IMR-90 (cell line): ENCODE measurements around the gene PPP1R9B. TPM values are rescaled to one million over a fixed set of nuclear protein-coding genes. Genes with fewer than 3 reads are reported as not detected.

Experiments used
- ATAC-seq: fragments of 200-7000 bp; cut with Tn5 transposase; 2 replicates; pipeline ENCODE4 v1.9.1; 2020; ENCODE audit warnings: low read depth, mild to moderate bottlenecking, moderate library complexity
- BruUV-seq: library from RNA; stranded (reverse); fragments of 400-500 nt; replicated peaks from 2 replicates; lab custom pipeline; 2021; lab: Mats Ljungman, UMichigan
- CTCF ChIA-PET: fragments of 300-600 bp; formaldehyde crosslinking; extraction: SDS; loops from one replicate; lab custom pipeline; 2021; ENCODE audit warnings: antibody characterized with exemption; lab: Yijun Ruan, JAX
- POLR2A ChIA-PET: fragments of 300-600 bp; sonication (Branson Sonifier 250); formaldehyde crosslinking; loops from one replicate; lab custom pipeline; 2022; ENCODE audit warnings: antibody characterized with exemption; ENCODE audit not compliant: unreplicated experiment; lab: Charles Lee
- DNase-seq: peaks from one replicate; pipeline ENCODE4 v3.0.0; 2013
- H2AFZ ChIP-seq: replicated peaks from 2 replicates; pipeline ENCODE3; 2013; ENCODE audit warnings: low read length, mild to moderate bottlenecking; ENCODE audit not compliant: poor library complexity
- H2AK5ac ChIP-seq: 2 replicates; pipeline ENCODE4 v1.6.1; 2013; ENCODE audit warnings: low read depth, low read length, inconsistent platforms
- H2AK9ac ChIP-seq: replicated peaks from 2 replicates; pipeline ENCODE3; 2013; ENCODE audit warnings: mild to moderate bottlenecking, low read depth, low read length, moderate library complexity; ENCODE audit not compliant: poor library complexity
- H2BK120ac ChIP-seq: 2 replicates; pipeline ENCODE4 v1.6.1; 2013; ENCODE audit warnings: low read depth, low read length, inconsistent platforms
- H2BK15ac ChIP-seq: 3 replicates; pipeline ENCODE4 v1.6.1; 2013; ENCODE audit warnings: low read depth, low read length, inconsistent platforms
- H2BK20ac ChIP-seq: 2 replicates; pipeline ENCODE4 v1.6.1; 2013; ENCODE audit warnings: low read depth, mild to moderate bottlenecking, inconsistent platforms, low read length, moderate library complexity
- H2BK5ac ChIP-seq: 2 replicates; pipeline ENCODE4 v1.6.1; 2013; ENCODE audit warnings: mild to moderate bottlenecking, low read depth, low read length, inconsistent platforms; ENCODE audit not compliant: poor library complexity, severe bottlenecking
- H3K14ac ChIP-seq: replicated peaks from 2 replicates; pipeline ENCODE4 v1.6.1; 2013; ENCODE audit warnings: low read depth, low read length, inconsistent platforms
- H3K18ac ChIP-seq: 2 replicates; pipeline ENCODE4 v1.6.1; 2013; ENCODE audit warnings: low read depth, low read length, control low read depth
- H3K23ac ChIP-seq: 2 replicates; pipeline ENCODE4 v1.6.1; 2013; ENCODE audit warnings: low read depth, low read length, inconsistent platforms
- H3K27ac ChIP-seq: 2 replicates; pipeline ENCODE4 v1.5.1; 2013; ENCODE audit warnings: mild to moderate bottlenecking, control low read depth, low read length; ENCODE audit not compliant: insufficient read depth
- H3K27me3 ChIP-seq: 2 replicates; pipeline ENCODE4 v1.6.1; 2013; ENCODE audit warnings: low read length; ENCODE audit not compliant: control insufficient read depth, insufficient read depth
- H3K36me3 ChIP-seq: 2 replicates; pipeline ENCODE4 v1.6.1; 2013; ENCODE audit warnings: low read length, mixed read lengths; ENCODE audit not compliant: control insufficient read depth, insufficient read depth
- H3K4ac ChIP-seq: 2 replicates; pipeline ENCODE4 v1.6.1; 2013; ENCODE audit warnings: low read depth, low read length, inconsistent platforms
- H3K4me1 ChIP-seq: 2 replicates; pipeline ENCODE4 v1.6.1; 2013; ENCODE audit warnings: low read length, mixed read lengths; ENCODE audit not compliant: control insufficient read depth, insufficient read depth
- H3K4me2 ChIP-seq: 2 replicates; pipeline ENCODE4 v1.6.1; 2013; ENCODE audit warnings: low read depth, mild to moderate bottlenecking, control low read depth, low read length, moderate library complexity
- H3K4me3 ChIP-seq: 2 replicates; pipeline ENCODE4 v1.5.1; 2013; ENCODE audit warnings: low read depth, mild to moderate bottlenecking, control low read depth, low read length, moderate library complexity; ENCODE audit not compliant: insufficient read depth
- H3K56ac ChIP-seq: 2 replicates; pipeline ENCODE4 v1.6.1; 2013; ENCODE audit warnings: low read length, inconsistent platforms; ENCODE audit not compliant: insufficient read depth; ENCODE audit errors: extremely low read depth
- H3K79me1 ChIP-seq, 2 experiments: 2 replicates each; pipeline ENCODE4 v1.6.1; 2013; ENCODE audit warnings: low read length in 2 of 2, inconsistent platforms in 1 of 2, low read depth in 1 of 2
- H3K9ac ChIP-seq: 2 replicates; pipeline ENCODE4 v1.6.1; 2013; ENCODE audit warnings: low read depth, low read length, control low read depth
- H3K9me1 ChIP-seq: 2 replicates; pipeline ENCODE4 v1.6.1; 2013; ENCODE audit warnings: low read length, inconsistent platforms; ENCODE audit not compliant: insufficient read depth
- H3K9me3 ChIP-seq: 2 replicates; pipeline ENCODE4 v1.6.1; 2013; ENCODE audit warnings: low read length; ENCODE audit not compliant: control insufficient read depth, insufficient read depth
- H4K20me1 ChIP-seq: 2 replicates; pipeline ENCODE4 v1.6.1; 2013; ENCODE audit warnings: low read length, inconsistent platforms; ENCODE audit not compliant: insufficient read depth
- H4K5ac ChIP-seq: 2 replicates; pipeline ENCODE4 v1.6.1; 2013; ENCODE audit warnings: mild to moderate bottlenecking, low read depth, low read length, control low read depth
- H4K8ac ChIP-seq, 2 experiments: 2 replicates each; pipeline ENCODE4 v1.6.1; 2013; ENCODE audit warnings: low read depth in 2 of 2, low read length in 2 of 2, control low read depth in 1 of 2, inconsistent platforms in 1 of 2
- H4K91ac ChIP-seq: 2 replicates; pipeline ENCODE4 v1.6.1; 2013; ENCODE audit warnings: low read depth, low read length, inconsistent platforms; ENCODE audit not compliant: insufficient read depth
- RCOR1 ChIP-seq: IDR thresholded peaks from 2 replicates; pipeline ENCODE4 v1.6.1; 2012; ENCODE audit warnings: mild to moderate bottlenecking, low read length, improper control_type of control experiment; ENCODE audit not compliant: insufficient replicate concordance
- WGBS, 2 experiments: methylation state at CpG; one replicate each; pipeline versions ENCODE4 v1.1.5 to v1.1.7; 2013; ENCODE audit warnings: missing lambda C conversion rate in 2 of 2; ENCODE audit not compliant: insufficient read length in 1 of 2; ENCODE audit errors: extremely low coverage in 2 of 2; 5-methylcytosine and 5-hydroxymethylcytosine counted together
- dilution Hi-C: fragments of 300-500 bp; cut with HindIII; formaldehyde crosslinking; loops from one replicate; pipeline ENCODE4 v1.14.3; 2018; ENCODE audit warnings: low sequenced_read_pairs; ENCODE audit not compliant: unreplicated experiment
- in situ Hi-C: fragments of 300-500 bp; cut with MboI; formaldehyde crosslinking; loops from 3 replicates; pipeline ENCODE4 v1.14.3; 2019; ENCODE audit warnings: low sequenced_read_pairs, inconsistent platforms, mixed read lengths
- intact Hi-C: fragments of 100-400 bp; cut with micrococcal nuclease; formaldehyde crosslinking; loops from 2 replicates; pipeline ENCODE4 v1.10.0; 2022
- polyA plus RNA-seq, 3 experiments: library from polyadenylated mRNA; depleted of rRNA; stranded (reverse); fragments of >200 nt; gene quantifications; 2 replicates each; pipeline ENCODE4 v1.2.3, GENCODE V29; 2012; ENCODE audit warnings: low replicate concordance in 1 of 3
- total RNA-seq: library from RNA; depleted of rRNA; stranded (reverse); fragments of >200 nt; gene quantifications from 2 replicates; pipeline ENCODE4 v1.2.3, GENCODE V29; 2012
- TF ChIP-seq, protein P1 (sequence below): conservative IDR thresholded peaks from 2 replicates; pipeline ENCODE4 v1.5.1; 2012; ENCODE audit warnings: mild to moderate bottlenecking, low read depth, low read length, improper control_type of control experiment

The PPP1R9B gene
- total and polyA plus RNA-seq, 2 of the 4 experiments (the other 2 are of a cell fraction) = 23.0 to 28.0 TPM

DNA sequence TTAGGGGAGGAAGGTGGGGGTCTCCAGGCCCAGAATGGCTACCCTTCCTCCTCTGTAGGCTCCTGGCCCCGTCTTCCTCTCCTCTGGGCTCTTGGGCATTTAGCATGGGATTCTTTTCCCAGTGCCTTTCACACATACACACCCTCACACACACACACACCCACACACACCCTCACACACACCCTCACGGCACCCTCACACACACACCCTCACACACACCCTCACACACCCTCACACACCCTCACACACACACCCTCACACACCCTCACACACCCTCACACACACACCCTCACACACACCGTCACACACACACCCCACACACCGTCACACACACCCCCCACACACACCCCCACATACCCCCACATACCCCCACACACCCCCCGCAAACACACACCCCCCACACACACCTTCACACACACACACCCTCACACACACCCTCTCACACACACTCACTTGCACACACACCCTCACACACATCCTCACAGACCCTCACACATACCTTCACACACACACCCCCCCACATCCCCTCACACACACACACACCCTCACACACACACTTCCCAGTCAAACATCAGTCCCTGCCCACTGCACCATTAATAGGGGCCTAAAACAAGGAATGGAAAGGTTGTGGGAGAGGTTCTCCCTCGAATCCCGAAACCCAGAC lies 16.2 kb upstream of the PPP1R9B start:
- H4K5ac ChIP-seq = no peak overlapping the region
- CTCF ChIA-PET = no interaction called here
- no peak overlapping the region for H3K56ac ChIP-seq
- 63% methylated on average over 1 of the region's 7 CpGs; no CpG with 5 or more reads in 1 of the 2 experiments for WGBS, 2 experiments
- no peaks in the 10 kb centered on the region for H3K36me3 ChIP-seq
- H2BK5ac ChIP-seq = peak overlapping the region; percentile 37
- no peak overlapping the region for H2AFZ ChIP-seq
- H3K9me1 ChIP-seq = peaks cover 3% of the 10 kb centered on the region; the same call in 1 of the 2 replicates
- H2BK20ac ChIP-seq = no peak overlapping the region
- no peak overlapping the region; the same call in none of the 2 replicates for H2BK120ac ChIP-seq
- in situ Hi-C loops = no loop called here
- H3K9ac ChIP-seq = no peak overlapping the region
- peak overlapping the region; percentile 42; the same call in 1 of the 2 replicates for H3K4ac ChIP-seq
- H4K8ac ChIP-seq = no peak overlapping the region
- ATAC-seq (no peak), DNase-seq (no peak)
- intact Hi-C loops = no loop called here
- no TSS peak for BruUV-seq
- no peak overlapping the region for H3K4me2 ChIP-seq
- peaks cover 0 to 2% of the 10 kb centered on the region in 2 experiments; a peak in 1 of 4 replicates for H3K79me1 ChIP-seq
- H2AK9ac ChIP-seq = peak overlapping the region; percentile 24
- H3K27me3 ChIP-seq = no peaks in the 10 kb centered on the region
- H3K18ac ChIP-seq = no peak overlapping the region
- peak overlapping the region; percentile 84 for H2AK5ac ChIP-seq
- no peak overlapping the region; the same call in 1 of the 2 replicates for H4K91ac ChIP-seq
- no peaks in the 10 kb centered on the region for H3K9me3 ChIP-seq
- dilution Hi-C loops = no loop called here
- H4K20me1 ChIP-seq = no peaks in the 10 kb centered on the region
- no peak overlapping the region for H3K4me3 ChIP-seq
- H3K27ac ChIP-seq = no peak overlapping the region
- H3K23ac ChIP-seq = peak overlapping the region; percentile 55; the same call in 1 of the 2 replicates
- peak overlapping the region; percentile 86; the same call in 2 of the 3 replicates for H2BK15ac ChIP-seq
- H3K4me1 ChIP-seq = peaks cover 2% of the 10 kb centered on the region; the same call in 1 of the 2 replicates
- TF ChIP-seq, protein P1, sequence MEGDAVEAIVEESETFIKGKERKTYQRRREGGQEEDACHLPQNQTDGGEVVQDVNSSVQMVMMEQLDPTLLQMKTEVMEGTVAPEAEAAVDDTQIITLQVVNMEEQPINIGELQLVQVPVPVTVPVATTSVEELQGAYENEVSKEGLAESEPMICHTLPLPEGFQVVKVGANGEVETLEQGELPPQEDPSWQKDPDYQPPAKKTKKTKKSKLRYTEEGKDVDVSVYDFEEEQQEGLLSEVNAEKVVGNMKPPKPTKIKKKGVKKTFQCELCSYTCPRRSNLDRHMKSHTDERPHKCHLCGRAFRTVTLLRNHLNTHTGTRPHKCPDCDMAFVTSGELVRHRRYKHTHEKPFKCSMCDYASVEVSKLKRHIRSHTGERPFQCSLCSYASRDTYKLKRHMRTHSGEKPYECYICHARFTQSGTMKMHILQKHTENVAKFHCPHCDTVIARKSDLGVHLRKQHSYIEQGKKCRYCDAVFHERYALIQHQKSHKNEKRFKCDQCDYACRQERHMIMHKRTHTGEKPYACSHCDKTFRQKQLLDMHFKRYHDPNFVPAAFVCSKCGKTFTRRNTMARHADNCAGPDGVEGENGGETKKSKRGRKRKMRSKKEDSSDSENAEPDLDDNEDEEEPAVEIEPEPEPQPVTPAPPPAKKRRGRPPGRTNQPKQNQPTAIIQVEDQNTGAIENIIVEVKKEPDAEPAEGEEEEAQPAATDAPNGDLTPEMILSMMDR = no peak
- TF ChIP-seq RCOR1 = no peak
- H3K14ac ChIP-seq = no peak overlapping the region
- POLR2A ChIA-PET = interaction anchor here (1.2 kb wide), 1 partner anchor 35 kb away, joined by 3 read pairs; no protein-coding TSS in a partner anchor
